Epithelial cell of esophagus (primary cell): ENCODE measurements around the gene ENO3.

Experiments
- DNase-seq: peaks from one replicate; pipeline ENCODE4 v3.0.0; 2010; ENCODE audit warnings: low read depth
- H3K4me3 ChIP-seq: 2 replicates; pipeline ENCODE4 v1.5.1; 2011; ENCODE audit warnings: mild to moderate bottlenecking, low read length, control low read depth
- TF ChIP-seq, protein P1 (sequence below): IDR thresholded peaks from 2 replicates; pipeline ENCODE4 v1.5.1; 2011; ENCODE audit warnings: low read depth, mild to moderate bottlenecking, low read length, control low read depth, inconsistent platforms; ENCODE audit not compliant: insufficient read depth; ENCODE audit errors: missing control alignments

The ENO3 gene

DNA sequence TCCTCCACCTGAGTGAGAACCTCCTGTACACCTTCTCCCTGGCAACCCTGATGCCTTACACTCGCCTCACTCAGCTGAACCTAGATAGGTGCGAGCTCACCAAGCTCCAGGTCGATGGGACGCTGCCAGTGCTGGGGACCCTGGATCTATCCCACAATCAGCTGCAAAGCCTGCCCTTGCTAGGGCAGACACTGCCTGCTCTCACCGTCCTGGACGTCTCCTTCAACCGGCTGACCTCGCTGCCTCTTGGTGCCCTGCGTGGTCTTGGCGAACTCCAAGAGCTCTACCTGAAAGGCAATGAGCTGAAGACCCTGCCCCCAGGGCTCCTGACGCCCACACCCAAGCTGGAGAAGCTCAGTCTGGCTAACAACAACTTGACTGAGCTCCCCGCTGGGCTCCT lies 18.2 kb upstream of the ENO3 start:
- TF ChIP-seq, protein P1, sequence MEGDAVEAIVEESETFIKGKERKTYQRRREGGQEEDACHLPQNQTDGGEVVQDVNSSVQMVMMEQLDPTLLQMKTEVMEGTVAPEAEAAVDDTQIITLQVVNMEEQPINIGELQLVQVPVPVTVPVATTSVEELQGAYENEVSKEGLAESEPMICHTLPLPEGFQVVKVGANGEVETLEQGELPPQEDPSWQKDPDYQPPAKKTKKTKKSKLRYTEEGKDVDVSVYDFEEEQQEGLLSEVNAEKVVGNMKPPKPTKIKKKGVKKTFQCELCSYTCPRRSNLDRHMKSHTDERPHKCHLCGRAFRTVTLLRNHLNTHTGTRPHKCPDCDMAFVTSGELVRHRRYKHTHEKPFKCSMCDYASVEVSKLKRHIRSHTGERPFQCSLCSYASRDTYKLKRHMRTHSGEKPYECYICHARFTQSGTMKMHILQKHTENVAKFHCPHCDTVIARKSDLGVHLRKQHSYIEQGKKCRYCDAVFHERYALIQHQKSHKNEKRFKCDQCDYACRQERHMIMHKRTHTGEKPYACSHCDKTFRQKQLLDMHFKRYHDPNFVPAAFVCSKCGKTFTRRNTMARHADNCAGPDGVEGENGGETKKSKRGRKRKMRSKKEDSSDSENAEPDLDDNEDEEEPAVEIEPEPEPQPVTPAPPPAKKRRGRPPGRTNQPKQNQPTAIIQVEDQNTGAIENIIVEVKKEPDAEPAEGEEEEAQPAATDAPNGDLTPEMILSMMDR = no peak
- H3K4me3 ChIP-seq = no peak overlapping the region
- no peak for DNase-seq

DNA sequence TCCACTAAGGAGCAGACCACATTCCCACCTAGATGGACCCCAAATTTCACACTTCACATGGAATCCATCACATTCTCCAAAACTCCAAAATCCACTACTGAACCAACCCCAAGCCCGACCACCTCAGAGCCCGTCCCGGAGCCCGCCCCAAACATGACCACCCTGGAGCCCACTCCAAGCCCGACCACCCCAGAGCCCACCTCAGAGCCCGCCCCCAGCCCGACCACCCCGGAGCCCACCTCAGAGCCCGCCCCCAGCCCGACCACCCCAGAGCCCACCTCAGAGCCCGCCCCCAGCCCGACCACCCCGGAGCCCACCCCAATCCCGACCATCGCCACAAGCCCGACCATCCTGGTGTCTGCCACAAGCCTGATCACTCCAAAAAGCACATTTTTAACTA lies 17.3 kb upstream of the ENO3 start:
- TF ChIP-seq, protein P1 = no peak
- DNase-seq = no peak
- H3K4me3 ChIP-seq = no peak overlapping the region

DNA sequence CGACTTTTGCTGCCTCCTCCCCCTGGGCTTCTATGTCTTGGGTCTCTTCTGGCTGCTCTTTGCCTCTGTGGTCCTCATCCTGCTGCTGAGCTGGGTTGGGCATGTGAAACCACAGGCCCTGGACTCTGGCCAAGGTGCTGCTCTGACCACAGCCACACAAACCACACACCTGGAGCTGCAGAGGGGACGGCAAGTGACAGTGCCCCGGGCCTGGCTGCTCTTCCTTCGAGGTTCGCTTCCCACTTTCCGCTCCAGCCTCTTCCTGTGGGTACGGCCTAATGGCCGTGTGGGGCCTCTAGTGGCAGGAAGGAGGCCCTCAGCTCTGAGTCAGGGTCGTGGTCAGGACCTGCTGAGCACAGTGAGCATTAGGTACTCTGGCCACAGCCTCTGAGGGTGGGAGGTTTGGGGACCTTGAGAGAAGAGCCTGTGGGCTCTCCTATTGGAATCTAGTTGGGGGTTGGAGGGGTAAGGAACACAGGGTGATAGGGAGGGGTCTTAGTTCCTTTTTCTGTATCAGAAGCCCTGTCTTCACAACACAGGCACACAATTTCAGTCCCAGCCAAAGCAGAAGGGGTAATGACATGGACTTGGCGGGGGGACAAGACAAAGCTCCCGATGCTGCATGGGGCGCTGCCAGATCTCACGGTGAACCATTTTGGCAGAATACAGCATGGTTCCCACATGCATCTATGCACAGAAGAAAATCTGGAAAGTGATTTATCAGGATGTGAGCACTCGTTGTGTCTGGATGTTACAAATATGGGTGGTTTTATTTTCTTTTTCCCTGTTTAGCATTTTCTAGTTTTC lies 16.5 kb upstream of the ENO3 start:
- DNase-seq = peak; percentile 49
- TF ChIP-seq, protein P1 = peak; percentile 21
- no peak overlapping the region for H3K4me3 ChIP-seq

DNA sequence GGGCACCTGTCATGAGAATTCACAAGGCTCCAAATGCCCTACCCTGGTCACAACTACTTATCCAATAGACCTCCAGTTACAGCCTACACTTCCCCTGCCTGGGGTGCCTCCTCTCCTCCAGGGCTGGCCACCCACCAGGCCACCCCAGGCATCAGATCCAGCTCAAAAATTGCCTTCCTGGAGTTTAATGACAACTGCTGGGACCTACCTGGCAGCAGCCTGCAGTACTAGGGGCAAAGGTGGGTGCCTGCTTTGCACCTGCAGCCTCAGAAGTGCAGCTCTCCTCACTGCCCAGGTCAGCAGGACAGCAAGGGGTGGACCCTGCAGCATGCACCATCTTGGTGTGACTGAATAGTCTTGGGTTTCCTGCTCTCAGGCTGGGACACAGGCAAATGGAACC lies 15.3 kb upstream of the ENO3 start:
- TF ChIP-seq, protein P1 = no peak
- no peak for DNase-seq
- H3K4me3 ChIP-seq = no peak overlapping the region

DNA sequence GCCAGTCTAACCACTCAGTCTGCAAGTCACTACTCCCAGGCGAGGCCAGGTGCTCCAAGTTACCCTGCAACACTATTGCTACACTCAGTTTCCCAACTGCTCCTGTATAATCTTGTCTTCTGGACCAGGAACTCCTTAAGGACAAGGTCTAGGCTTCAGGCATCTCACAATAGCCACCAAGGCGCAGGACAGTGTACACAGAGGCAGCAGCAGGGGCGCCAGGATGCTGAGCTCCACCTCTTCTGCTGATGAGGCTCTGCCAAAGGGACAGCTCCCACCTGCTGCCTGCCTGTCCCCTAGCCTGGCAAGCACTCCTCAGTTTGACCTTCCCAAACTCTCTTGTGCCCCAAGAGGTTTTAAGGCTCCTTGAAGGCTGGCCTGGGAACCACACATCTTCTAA lies 14.5 kb upstream of the ENO3 start:
- TF ChIP-seq, protein P1 = no peak
- no peak for DNase-seq
- no peak overlapping the region for H3K4me3 ChIP-seq

DNA sequence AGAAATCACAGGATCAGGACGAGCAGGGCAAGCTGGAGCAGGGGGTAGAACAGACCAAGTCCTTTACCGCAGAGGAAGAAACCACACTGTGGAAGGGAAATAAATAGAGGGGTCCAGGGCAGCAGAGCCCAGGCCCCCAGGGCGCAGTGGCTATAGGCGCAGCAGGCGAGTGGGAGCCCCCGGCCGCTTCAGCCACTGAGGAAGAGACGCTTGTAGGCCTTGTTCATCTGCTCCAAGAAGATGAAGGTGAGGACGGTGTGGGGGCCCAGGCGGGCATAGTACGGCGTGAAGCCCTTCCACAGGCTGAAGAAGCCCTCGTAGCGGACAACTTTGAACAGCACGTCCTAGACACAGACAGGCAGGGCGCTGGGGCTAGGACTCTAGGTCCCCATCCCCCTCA lies 13.4 kb upstream of the ENO3 start:
- no peak overlapping the region for H3K4me3 ChIP-seq
- TF ChIP-seq, protein P1 = no peak
- DNase-seq = no peak

DNA sequence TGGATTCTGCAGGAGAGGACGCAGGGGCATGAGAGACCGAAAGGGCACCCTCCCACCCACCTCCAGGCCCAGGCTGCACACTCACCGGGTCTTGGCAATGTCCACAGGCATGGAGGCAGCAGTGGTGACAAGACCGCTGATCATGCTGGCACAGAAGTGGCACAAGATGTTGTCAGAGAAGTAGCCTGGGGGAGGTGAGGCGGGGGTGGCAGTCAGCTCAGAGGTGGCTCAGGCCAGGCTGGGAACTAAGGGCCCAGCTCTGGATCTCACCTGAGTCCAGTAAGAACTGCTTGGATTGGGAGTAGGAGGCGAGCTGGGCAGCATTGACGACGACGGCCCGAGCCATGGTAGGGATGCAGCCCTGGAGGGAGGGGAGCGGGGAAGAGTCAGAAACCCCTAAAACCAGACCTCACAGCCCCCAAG lies 12.8 kb upstream of the ENO3 start:
- H3K4me3 ChIP-seq = no peak overlapping the region
- TF ChIP-seq, protein P1 = no peak
- DNase-seq = no peak
